Neural progenitor cell (in vitro differentiated cells): ENCODE results near the gene CASP9. TPM values are rescaled to one million over a fixed set of nuclear protein-coding genes. Genes with fewer than 3 reads are reported as not detected.

Experiments
- DNase-seq: peaks from one replicate; pipeline ENCODE4 v3.0.0-alpha.2; 2016; ENCODE audit warnings: low spot score
- H2AFZ ChIP-seq: fragments of 200-600 bp; sonication (generic); replicated peaks from 2 replicates; pipeline ENCODE4 v1.6.1; 2016; ENCODE audit warnings: antibody characterized with exemption
- H3F3A ChIP-seq: fragments of 200-600 bp; sonication (generic); 2 replicates; pipeline ENCODE4 v1.6.1; 2016; ENCODE audit warnings: antibody characterized with exemption, low read depth
- H3K27ac ChIP-seq: fragments of 200-600 bp; sonication (generic); 2 replicates; pipeline ENCODE4 v1.5.1; 2016; ENCODE audit warnings: mild to moderate bottlenecking
- H3K27me3 ChIP-seq: fragments of 200-600 bp; sonication (generic); 2 replicates; pipeline ENCODE4 v1.6.1; 2016; ENCODE audit warnings: mild to moderate bottlenecking, moderate library complexity
- H3K36me3 ChIP-seq: fragments of 200-600 bp; sonication (generic); 2 replicates; pipeline ENCODE4 v1.5.1; 2016
- H3K4me1 ChIP-seq: fragments of 200-600 bp; sonication (generic); 2 replicates; pipeline ENCODE4 v1.6.1; 2016; ENCODE audit warnings: mixed run types
- H3K4me2 ChIP-seq: fragments of 200-600 bp; sonication (generic); 2 replicates; pipeline ENCODE4 v1.6.1; 2016
- H3K4me3 ChIP-seq: fragments of 200-600 bp; sonication (generic); 2 replicates; pipeline ENCODE4 v1.5.1; 2016
- H3K79me2 ChIP-seq: fragments of 200-600 bp; sonication (generic); 2 replicates; pipeline ENCODE4 v1.6.1; 2016; ENCODE audit warnings: low read depth
- H3K9ac ChIP-seq: fragments of 200-600 bp; sonication (generic); 2 replicates; pipeline ENCODE4 v1.6.1; 2016
- H3K9me3 ChIP-seq: fragments of 200-600 bp; sonication (generic); 2 replicates; pipeline ENCODE4 v1.5.1; 2016; ENCODE audit warnings: low read depth
- H4K20me1 ChIP-seq: fragments of 200-600 bp; sonication (generic); 2 replicates; pipeline ENCODE4 v1.6.1; 2016; ENCODE audit warnings: low read depth
- H3K27ac Mint-ChIP-seq: 3 replicates; pipeline ENCODE4 v1.8.0; 2021; ENCODE audit warnings: mixed read lengths
- H3K27me3 Mint-ChIP-seq: 2 replicates; pipeline ENCODE4 v1.8.0; 2022; ENCODE audit warnings: low read depth, mild to moderate bottlenecking, inconsistent platforms, moderate library complexity, mixed read lengths; ENCODE audit not compliant: insufficient read depth
- H3K36me3 Mint-ChIP-seq: 3 replicates; pipeline ENCODE4 v1.8.0; 2021; ENCODE audit warnings: mixed read lengths
- H3K4me1 Mint-ChIP-seq: 3 replicates; pipeline ENCODE4 v1.8.0; 2021; ENCODE audit warnings: mixed read lengths
- H3K4me3 Mint-ChIP-seq: 3 replicates; pipeline ENCODE4 v1.8.0; 2021; ENCODE audit warnings: mild to moderate bottlenecking, moderate library complexity, mixed read lengths
- H3K9me3 Mint-ChIP-seq: 3 replicates; pipeline ENCODE4 v1.8.0; 2020; ENCODE audit warnings: mixed read lengths
- EZH2 ChIP-seq: fragments of 200-600 bp; sonication (generic); IDR thresholded peaks from 2 replicates; pipeline ENCODE4 v1.6.1; 2017; ENCODE audit warnings: antibody characterized with exemption, mild to moderate bottlenecking, moderate library complexity
- EZH2phosphoT487 ChIP-seq: fragments of 200-600 bp; sonication (generic); IDR thresholded peaks from 2 replicates; pipeline ENCODE4 v1.6.1; 2017; ENCODE audit warnings: antibody characterized with exemption
- total RNA-seq: library from RNA; depleted of rRNA; stranded (reverse); fragments of >200 nt; gene quantifications from 2 replicates; pipeline ENCODE4 v1.2.3, GENCODE V29; 2015; ENCODE audit warnings: low replicate concordance
- TF ChIP-seq, protein P1 (sequence below): fragments of 200-600 bp; sonication (generic); IDR thresholded peaks from 2 replicates; pipeline ENCODE4 v1.5.1; 2017; ENCODE audit warnings: antibody characterized with exemption, mild to moderate bottlenecking

Gene CASP9
- total RNA-seq, 1 donor from 2014 or later, result 12.4 TPM

- Mint-ChIP-seq H3K4me3 (no peak overlapping the region), H3K27me3 (peaks cover 2% of the 10 kb centered on the region), H3K36me3 (peaks cover 22% of the 10 kb centered on the region), H3K9me3 (no peaks in the 10 kb centered on the region), H3K27ac (no peak overlapping the region), H3K4me1 (peaks cover 5% of the 10 kb centered on the region)
- H3K79me2 ChIP-seq, result no peaks in the 10 kb centered on the region
- H3K4me3 ChIP-seq, result no peak overlapping the region
- TF ChIP-seq, protein P1, sequence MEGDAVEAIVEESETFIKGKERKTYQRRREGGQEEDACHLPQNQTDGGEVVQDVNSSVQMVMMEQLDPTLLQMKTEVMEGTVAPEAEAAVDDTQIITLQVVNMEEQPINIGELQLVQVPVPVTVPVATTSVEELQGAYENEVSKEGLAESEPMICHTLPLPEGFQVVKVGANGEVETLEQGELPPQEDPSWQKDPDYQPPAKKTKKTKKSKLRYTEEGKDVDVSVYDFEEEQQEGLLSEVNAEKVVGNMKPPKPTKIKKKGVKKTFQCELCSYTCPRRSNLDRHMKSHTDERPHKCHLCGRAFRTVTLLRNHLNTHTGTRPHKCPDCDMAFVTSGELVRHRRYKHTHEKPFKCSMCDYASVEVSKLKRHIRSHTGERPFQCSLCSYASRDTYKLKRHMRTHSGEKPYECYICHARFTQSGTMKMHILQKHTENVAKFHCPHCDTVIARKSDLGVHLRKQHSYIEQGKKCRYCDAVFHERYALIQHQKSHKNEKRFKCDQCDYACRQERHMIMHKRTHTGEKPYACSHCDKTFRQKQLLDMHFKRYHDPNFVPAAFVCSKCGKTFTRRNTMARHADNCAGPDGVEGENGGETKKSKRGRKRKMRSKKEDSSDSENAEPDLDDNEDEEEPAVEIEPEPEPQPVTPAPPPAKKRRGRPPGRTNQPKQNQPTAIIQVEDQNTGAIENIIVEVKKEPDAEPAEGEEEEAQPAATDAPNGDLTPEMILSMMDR, result no peak
- TF ChIP-seq EZH2, result no peak
- TF ChIP-seq EZH2phosphoT487, result no peak
- peaks cover 11% of the 10 kb centered on the region for H3F3A ChIP-seq
- H3K9ac ChIP-seq, result no peak overlapping the region
- no peak for DNase-seq
- H4K20me1 ChIP-seq, result no peaks in the 10 kb centered on the region
- peaks cover 11% of the 10 kb centered on the region for H3K4me1 ChIP-seq
- no peaks in the 10 kb centered on the region for H3K27me3 ChIP-seq
- H3K36me3 ChIP-seq, result peaks cover 6% of the 10 kb centered on the region
- no peak overlapping the region for H3K27ac ChIP-seq
- no peaks in the 10 kb centered on the region for H3K9me3 ChIP-seq
- H3K4me2 ChIP-seq, result no peak overlapping the region
- no peak overlapping the region for H2AFZ ChIP-seq
Observed at GRCh38 chr1:15570861-15571260, 46.8 kb upstream of the CASP9 start.

DNA sequence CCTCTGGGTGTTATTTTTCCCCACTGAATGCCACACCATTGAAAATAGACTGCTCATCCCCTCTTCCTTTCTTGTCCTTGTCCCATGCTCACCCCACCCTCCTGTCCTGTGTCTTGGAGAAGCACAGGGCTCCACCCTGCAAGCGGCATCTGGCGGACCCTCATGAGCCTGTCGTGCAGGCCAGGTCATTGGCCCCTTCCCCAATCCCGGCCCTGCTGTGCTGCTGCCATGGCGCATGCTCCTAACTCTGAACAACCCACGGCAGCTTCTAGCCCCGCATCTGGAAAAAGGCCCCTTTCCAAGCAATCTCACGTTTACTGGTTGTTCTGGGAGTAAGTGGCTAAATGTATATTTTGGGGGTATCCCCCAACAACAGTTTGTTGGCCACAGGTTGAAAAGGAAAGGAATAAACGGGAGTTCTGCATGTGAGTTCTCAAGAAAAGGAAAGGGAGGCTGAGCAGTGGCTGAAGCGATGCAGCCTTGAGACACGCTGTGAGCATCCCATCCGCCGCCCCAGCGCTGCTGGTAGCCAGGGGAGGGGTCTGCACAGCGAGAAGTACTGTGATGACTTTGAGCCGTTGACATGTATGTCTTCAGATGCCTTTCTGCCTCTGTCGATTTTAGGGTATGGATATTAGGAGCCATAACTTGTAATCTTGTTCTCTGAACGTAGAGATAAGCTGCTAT lies 44.5 kb upstream of the CASP9 start:
- Histone ChIP-seq H3K79me2 (no peaks in the 10 kb centered on the region), H3K36me3 (peaks cover 6% of the 10 kb centered on the region), H3F3A (peaks cover 5% of the 10 kb centered on the region), H3K9ac (no peak overlapping the region), H3K9me3 (no peaks in the 10 kb centered on the region), H3K4me3 (no peak overlapping the region), H4K20me1 (no peaks in the 10 kb centered on the region), H3K4me1 (peaks cover 6% of the 10 kb centered on the region), H3K27me3 (no peaks in the 10 kb centered on the region), H3K4me2 (no peak overlapping the region), H2AFZ (no peak overlapping the region), H3K27ac (no peak overlapping the region)
- no peak overlapping the region for H3K4me3 Mint-ChIP-seq
- H3K27me3 Mint-ChIP-seq, result peaks cover 2% of the 10 kb centered on the region
- peaks cover 25% of the 10 kb centered on the region for H3K36me3 Mint-ChIP-seq
- H3K9me3 Mint-ChIP-seq, result no peaks in the 10 kb centered on the region
- TF ChIP-seq EZH2phosphoT487 (no peak), EZH2 (no peak)
- TF ChIP-seq, protein P1, result no peak
- H3K4me1 Mint-ChIP-seq, result no peaks in the 10 kb centered on the region
- H3K27ac Mint-ChIP-seq, result no peak overlapping the region
- no peak for DNase-seq

DNA sequence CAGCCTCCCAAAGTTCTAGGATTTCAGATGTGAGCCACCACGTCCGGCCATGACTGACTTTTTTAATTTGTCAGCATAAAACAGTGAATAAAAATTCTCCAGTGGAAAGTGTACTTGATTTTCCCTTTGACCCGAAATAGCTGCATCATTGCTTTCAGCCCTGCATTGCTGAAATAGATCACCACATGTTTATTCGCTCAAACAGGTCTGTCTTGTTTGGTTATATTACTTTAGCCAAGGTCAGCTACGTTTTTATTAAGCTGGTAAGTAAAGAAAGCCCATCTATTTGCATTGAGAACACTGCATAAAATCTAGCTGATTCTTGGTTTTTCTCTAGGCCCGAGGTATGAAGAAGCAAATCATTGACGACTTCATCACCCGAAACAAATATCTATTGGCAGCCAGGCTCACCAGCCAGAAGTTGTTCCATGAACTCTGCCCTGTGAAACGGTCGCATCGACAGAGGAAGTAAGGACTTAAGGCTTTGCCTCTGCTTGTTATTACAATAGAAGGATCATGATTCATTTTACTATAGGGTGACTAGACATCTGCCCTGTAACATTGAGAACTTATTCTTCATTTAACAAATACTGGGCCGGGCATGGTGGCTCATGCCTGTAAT lies 35.3 kb upstream of the CASP9 start:
- H3K4me1 ChIP-seq, result no peaks in the 10 kb centered on the region
- TF ChIP-seq, protein P1, result no peak
- TF ChIP-seq EZH2, result no peak
- no peak for TF ChIP-seq EZH2phosphoT487
- Mint-ChIP-seq H3K4me1 (no peaks in the 10 kb centered on the region), H3K27ac (no peak overlapping the region), H3K9me3 (no peaks in the 10 kb centered on the region), H3K4me3 (no peak overlapping the region), H3K36me3 (peaks cover 14% of the 10 kb centered on the region), H3K27me3 (peaks cover 5% of the 10 kb centered on the region)
- H4K20me1 ChIP-seq, result no peaks in the 10 kb centered on the region
- H3K9me3 ChIP-seq, result no peaks in the 10 kb centered on the region
- no peaks in the 10 kb centered on the region for H3K79me2 ChIP-seq
- no peak overlapping the region for H3K4me3 ChIP-seq
- H3K27ac ChIP-seq, result no peak overlapping the region
- DNase-seq, result no peak
- H3K36me3 ChIP-seq, result peaks cover 3% of the 10 kb centered on the region
- H3F3A ChIP-seq, result peaks cover 4% of the 10 kb centered on the region
- H2AFZ ChIP-seq, result no peak overlapping the region
- no peak overlapping the region for H3K9ac ChIP-seq
- no peak overlapping the region for H3K4me2 ChIP-seq
- H3K27me3 ChIP-seq, result no peaks in the 10 kb centered on the region
